ENCODE measurements around the gene ZNF23. TPM values are rescaled to one million over a fixed set of nuclear protein-coding genes. Genes with fewer than 3 reads are reported as not detected.

ZNF23 gene
- total RNA-seq, 1 experiment from 2014 or later, result 11.1 TPM

- Histone ChIP-seq H3K79me2 (ENCODE audit: insufficient read depth, low read length) (no peaks in the 10 kb centered on the region), H3K27ac (ENCODE audit: low read depth, low read length) (no peak overlapping the region), H3K27me3 (ENCODE audit: insufficient read depth, low read length) (peaks cover 18% of the 10 kb centered on the region), H3K36me3 (ENCODE audit: control insufficient read depth in 1 of 2, insufficient read depth in 2 of 2, low read length in 2 of 2) (no peaks in the 10 kb centered on the region), H3K9me3 (ENCODE audit: control insufficient read depth in 1 of 2, insufficient read depth in 1 of 2, low read depth in 1 of 2, low read length in 2 of 2) (no peaks in the 10 kb centered on the region), H2AFZ (ENCODE audit: low read depth, low read length, poor library complexity, severe bottlenecking) (peak overlapping the region; percentile 97), H3K9me2 (ENCODE audit: insufficient read depth) (no peaks in the 10 kb centered on the region), H3K9ac (ENCODE audit: low read length) (no peak overlapping the region), H4K20me1 (ENCODE audit: insufficient read depth) (no peaks in the 10 kb centered on the region), H3K4me1 (ENCODE audit: control insufficient read depth in 1 of 2, insufficient read depth in 2 of 2, low read length in 2 of 2) (peaks cover 0 to 10% of the 10 kb centered on the region in 2 experiments; a peak in 3 of 4 replicates), H3K4me3 (replicated peaks in 1 of 2; ENCODE audit: low read depth in 1 of 2, low read length in 2 of 2) (peak overlapping the region; percentile 32 to 49), H3K4me2 (ENCODE audit: low read length) (peak overlapping the region; percentile 83)
- RAD21 ChIA-PET (ENCODE audit: low non-redundant PET in 1 of 2, low total read pairs in 2 of 2, uncharacterized antibody in 2 of 2, unreplicated experiment in 2 of 2), result interaction anchor here (1.0 to 1.4 kb wide), 5 partner anchors 14 to 87 kb away, joined by 3 to 6 read pairs (median 5); no protein-coding TSS in a partner anchor
- no peak for TF ChIP-seq SRF (IDR thresholded peaks at IDR 0.05; ENCODE audit: low read depth)
- no peak for TF ChIP-seq EZH2 (IDR thresholded peaks at IDR 0.05)
- TF ChIP-seq REST (IDR thresholded peaks at IDR 0.05; ENCODE audit: low read depth), result no peak
- TF ChIP-seq TCF7L2 (IDR thresholded peaks at IDR 0.05; ENCODE audit: borderline replicate concordance, extremely low read depth, insufficient read depth, insufficient read length), result no peak
- peak; percentile 35; the same call in 1 of the 2 replicates for TF ChIP-seq MAX (IDR thresholded peaks at IDR 0.05)
- no peak for TF ChIP-seq EZH2phosphoT487 (IDR thresholded peaks at IDR 0.05; ENCODE audit: borderline replicate concordance)
- TF ChIP-seq POLR2AphosphoS5 (IDR thresholded peaks at IDR 0.05; ENCODE audit: low read depth, low read length), result no peak
- TF ChIP-seq SP1 (IDR thresholded peaks at IDR 0.05; ENCODE audit: low read depth), result no peak
- no peak for TF ChIP-seq FOSL1 (IDR thresholded peaks at IDR 0.05; ENCODE audit: low read depth)
- no peak for TF ChIP-seq ZBTB33 (IDR thresholded peaks at IDR 0.05; ENCODE audit: extremely low read depth, insufficient replicate concordance, low read length)
- no peak for TF ChIP-seq ZNF274 (IDR thresholded peaks at IDR 0.05; ENCODE audit: low read depth, low read length)
- peak; percentile 87 for TF ChIP-seq RAD21 (IDR thresholded peaks at IDR 0.05; ENCODE audit: low read depth)
- no peak for TF ChIP-seq CBX3 (IDR thresholded peaks at IDR 0.05; ENCODE audit: low read depth)
- no peak for TF ChIP-seq ATF3 (IDR thresholded peaks at IDR 0.05)
- TF ChIP-seq JUND (IDR thresholded peaks at IDR 0.05), result no peak
- TF ChIP-seq CTCF (IDR thresholded peaks at IDR 0.05 in 2 of 3, conservative IDR thresholded peaks at IDR 0.05 in 1 of 3; ENCODE audit: borderline replicate concordance in 1 of 3, insufficient read depth in 1 of 3, low read depth in 2 of 3, low read length in 2 of 3), result peak; percentile 66 to 95 (median 78)
- POLR2A ChIA-PET, result interaction anchor here (1.0 kb wide), 1 partner anchor 152 kb away, joined by 3 read pairs; no protein-coding TSS in a partner anchor
- CTCF ChIA-PET, result interaction anchor here (0.6 to 3.9 kb wide), 23 partner anchors 8 to 642 kb away, joined by 3 to 74 read pairs (median 5); no protein-coding TSS in a partner anchor
- intact Hi-C loops (cut with micrococcal nuclease), result loop anchor here (1.0 to 5.0 kb wide), 3 partner anchors 87 to 198 kb away; no protein-coding TSS in a partner anchor
- DNase-seq (ENCODE audit: low read depth, low spot score), result peak; percentile 64
- ATAC-seq, result peak; percentile 91
- no TSS peak for BruUV-seq (replicated peaks)
Observed at GRCh38 chr16:71412270-71413160, 49.5 kb downstream of the ZNF23 start.

Measured in HCT116 (cell line).